Midbrain (tissue), 1 donor: Measurements from ENCODE around the gene TAF5L.
A peak's percentile ranks its signal among the peaks of the same experiment; 100 is the strongest.
"Not testable (repeated sequence)": the region's sequence is repeated elsewhere in the genome, so short reads cannot be mapped to it uniquely, and the experiment has no call there.

Source experiments
- DNase-seq: peaks from one replicate; lab custom pipeline; 2025; lab: John Stamatoyannopoulos, UW

Gene TAF5L

DNA sequence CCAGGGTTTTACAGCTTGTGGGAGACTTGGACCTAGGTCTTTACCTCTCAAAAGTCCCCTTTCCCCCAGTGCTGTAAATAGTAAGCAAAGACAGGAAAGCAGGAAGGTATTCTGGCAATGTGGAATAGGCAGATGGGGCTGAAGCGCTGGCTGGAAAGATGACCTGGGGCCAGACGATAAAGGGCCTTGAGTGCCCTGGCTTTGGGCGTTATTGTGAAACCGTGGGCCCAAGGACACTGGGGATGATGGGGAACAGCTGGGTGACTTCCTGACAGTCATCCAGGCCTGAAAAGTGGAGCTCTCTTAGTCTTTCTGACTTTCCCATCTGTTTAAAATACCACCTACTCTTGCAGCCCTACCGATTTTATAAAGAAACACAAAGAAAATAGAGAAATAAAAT is 16.5 kb upstream of the TAF5L start:
- no peak for DNase-seq

DNA sequence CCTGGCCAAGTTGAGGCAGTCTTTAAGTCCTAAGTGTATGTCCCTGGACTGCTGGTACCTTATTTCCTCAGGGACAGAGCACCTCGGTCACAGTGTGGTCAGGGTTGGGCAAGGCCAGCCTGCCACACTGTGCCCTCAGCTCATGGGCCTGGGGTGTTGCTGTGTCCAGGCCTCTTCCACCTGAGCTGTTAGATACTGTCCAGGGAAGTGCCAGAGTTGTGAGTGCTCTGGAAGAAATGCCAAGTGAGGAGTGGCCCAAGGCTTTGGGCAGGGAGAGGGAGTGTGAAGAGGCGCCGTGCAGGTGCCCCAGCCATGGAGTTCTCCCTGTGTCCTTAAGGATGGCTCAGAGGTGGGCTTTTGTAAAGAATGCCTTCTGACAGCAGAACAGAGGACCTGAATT is 15.4 kb upstream of the TAF5L start:
- no peak for DNase-seq

DNA sequence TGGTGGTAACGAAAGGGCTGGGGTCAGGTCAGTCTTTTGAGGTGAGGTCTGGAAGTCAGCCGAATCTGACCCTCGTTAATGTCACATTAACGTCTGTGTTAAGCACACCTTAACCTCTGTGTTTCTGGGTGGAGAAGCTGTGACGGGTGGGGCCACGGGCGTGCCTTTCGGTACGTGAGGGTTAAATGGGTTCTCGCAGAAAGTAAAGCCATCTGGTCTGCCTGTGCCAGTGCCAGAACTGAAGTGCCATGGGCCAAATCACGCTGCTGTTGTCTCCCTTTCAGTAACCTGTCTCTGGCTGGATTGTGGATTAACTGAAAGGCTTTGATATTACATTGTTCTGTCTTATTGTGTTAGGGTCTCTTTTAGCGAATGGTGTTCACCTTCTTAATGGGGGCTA is 14.5 kb upstream of the TAF5L start:
- DNase-seq, result no peak

- DNase-seq, result no peak
These were observed 11.8 kb upstream of the TAF5L start for GRCh38 chr1:229637746-229638145.

DNA sequence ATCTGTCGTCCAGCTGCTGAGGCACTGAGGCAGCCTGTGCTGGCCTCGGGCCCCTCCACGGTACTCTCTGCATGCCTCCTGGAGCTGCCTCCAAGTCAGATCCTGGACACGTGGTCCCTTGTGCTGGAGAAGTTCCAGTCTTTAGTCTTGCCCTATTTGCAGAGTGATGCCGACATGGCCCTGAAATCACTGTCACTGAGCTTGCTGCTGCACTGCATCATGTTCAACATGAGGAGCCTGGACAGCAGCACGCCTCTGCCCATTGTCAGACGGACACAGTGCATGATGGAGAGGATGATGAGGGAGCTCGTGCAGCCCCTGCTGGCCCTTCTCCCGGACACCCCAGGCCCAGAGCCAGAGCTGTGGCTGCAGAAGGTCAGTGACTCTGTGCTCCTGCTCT is 10.1 kb upstream of the TAF5L start:
- DNase-seq, result no peak

DNA sequence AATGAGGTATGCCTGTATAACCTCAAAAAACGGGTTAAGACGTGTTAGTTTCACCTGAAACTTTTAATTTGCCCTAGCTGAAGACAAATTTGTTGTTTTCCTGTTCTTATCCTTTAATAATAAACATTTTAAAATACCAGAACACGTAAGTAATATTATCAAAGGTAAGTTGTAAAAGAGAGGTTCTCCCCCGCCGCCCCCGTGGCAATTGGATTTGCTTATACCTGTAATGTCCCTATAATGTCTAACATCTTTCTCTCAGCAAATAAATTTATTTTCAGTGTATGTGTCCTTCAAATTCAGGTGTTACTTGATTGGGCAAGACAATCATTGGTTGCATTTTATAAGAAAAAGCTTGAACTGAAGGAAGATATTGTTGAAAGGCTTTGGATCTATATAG is 6.0 kb upstream of the TAF5L start:
- DNase-seq, result no peak

GRCh38 chr1:229631148-229631547 is 5.2 kb upstream of the TAF5L start:
- DNase-seq, result no peak

- DNase-seq, result no peak
These were observed 3.3 kb upstream of the TAF5L start for GRCh38 chr1:229629261-229629660.

GRCh38 chr1:229627003-229627402 is 1.1 kb upstream of the TAF5L start:
- DNase-seq, result no peak

DNA sequence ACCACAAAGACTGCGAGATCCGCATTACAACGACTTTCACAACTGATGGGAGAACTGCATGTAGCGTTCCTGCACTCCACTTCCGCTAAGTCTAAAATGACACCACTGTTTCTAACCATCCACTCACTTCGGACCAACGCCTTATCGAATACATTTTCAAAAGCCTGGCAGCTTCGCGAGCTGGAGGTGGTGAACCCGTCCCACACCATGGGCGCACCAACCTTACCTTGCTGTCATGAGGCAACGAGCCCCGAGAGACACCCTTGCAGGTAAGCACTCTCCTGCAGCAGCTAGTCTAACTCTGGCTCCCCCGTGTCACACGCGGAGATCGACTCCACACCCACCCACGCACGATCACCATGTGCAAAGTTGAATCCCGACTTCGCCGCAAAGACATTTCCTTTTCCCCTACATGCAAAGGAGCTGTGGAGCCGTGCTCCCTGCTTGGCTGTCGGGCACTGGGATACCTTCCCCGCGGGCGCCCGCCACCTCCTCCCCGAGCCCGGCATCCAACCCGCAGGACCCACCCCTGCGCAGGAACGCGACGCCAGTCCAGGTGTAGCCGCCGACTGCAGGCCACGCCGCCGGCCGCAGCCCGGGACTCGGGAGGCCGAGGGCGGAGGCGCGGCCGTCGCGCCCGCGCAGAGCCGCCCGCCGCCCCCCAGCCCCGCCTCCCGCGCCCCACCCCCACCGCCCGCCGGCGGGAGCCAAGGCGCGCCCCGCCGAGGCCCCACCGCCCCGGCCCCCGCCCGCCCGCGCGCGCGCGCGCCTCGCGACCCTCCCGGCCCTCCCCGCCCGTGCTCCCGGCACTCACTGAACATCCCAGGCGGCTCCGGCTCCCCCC is 629 bp downstream of the TAF5L start:
- peak; percentile 59 for DNase-seq

DNA sequence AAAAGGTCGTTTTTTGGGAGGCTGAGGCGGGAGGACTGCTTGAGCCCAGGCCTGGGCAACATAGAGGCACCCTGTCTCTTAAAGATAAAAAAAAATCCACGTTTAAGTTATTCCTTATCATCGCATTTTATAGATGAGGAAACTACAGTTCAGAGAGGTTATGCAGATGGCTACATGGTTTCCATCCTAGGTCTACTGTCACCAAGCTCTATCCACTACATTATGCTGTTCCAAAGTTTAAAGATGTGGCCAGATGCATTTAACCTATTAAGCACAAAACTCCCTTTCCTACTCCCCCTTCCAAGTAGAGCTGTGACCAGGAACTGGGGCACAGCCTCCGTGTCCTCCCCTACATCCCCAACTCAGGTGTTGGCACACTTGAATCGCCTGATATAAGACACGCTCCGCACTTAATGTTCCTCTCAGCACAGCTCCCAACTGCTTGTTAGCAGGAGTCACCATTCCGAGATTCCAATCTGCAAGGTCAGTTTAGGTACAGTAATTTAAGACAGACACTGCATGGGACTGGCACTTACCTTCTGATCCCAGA is 1.3 kb downstream of the TAF5L start:
- no peak for DNase-seq

DNA sequence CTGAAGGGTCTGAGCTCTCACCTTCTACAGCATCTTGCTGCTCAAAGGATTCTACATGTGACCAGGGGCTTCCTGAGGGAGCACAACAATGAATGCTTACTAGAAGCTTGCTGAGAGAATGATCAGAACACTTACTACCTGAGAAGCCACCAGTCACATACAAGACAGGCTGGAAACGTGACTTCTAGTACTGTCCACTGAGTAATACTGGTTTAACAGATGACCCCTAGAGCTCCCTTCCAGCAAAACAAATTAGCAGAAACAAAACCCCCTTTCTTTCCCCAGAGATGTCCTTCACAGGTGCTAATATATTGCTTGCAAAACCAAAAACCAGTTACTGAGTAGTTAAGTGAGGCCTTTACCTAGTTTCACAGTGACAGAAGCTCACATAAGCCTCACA is 2.1 kb downstream of the TAF5L start:
- no peak for DNase-seq

DNA sequence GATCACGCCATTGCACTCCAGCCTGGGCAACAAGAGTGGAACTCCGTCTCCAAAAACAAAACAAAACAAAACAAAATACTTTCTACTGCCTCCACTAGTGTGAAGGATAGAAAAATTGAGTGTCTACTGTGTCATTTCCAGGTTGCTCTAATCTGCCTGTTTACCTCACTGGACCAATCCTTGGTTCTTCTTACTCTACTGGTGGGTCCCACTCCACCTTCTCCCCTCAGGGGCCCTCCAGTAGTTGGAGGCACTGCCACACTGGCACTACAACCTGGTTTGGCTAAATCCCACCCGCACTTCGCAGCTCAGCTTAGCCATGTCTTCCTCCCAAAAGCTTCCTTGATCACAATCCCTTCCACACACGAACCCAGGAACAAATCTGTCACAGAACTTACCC is 2.7 kb downstream of the TAF5L start:
- no peak for DNase-seq

DNA sequence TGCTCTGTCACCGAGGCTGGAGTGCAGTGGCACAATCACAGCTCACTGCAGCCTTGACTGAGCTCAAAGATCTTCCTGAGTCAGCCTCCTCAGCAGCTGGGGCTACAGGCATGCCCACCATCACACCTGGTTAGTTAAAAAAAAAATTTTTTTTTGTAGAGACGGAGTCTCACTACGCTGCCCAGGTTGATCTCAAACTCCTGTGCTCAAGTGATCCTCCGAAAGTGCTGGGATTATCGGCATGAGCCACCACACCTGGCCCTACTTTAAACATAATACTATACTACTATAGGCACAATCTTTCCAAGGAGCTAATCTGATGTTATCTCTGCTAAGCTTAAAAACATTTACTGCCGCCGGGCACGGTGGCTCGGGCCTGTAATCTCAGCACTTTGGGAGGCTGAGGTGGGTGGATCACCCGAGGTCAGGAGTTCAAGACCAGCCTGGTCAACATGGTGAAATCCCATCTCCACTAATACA is 3.2 kb downstream of the TAF5L start:
- not testable (repeated sequence) for DNase-seq

DNA sequence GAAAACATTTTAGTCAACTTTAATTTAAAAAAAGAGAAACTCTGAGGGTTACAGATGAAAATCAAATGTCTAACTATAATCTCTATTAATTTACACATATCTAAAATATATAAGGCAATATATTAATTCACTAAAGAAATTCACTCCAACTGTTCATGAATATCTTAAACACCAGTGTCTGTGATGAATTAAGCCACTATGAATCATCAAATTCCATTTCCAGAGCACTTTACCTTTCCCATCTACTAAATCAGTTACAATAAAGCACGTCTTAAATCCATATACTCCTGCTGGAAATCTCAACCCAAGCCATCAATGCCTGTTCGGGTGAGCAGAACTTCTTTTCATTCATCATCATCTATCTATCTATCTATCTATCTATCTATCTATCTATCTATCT is 4.3 kb downstream of the TAF5L start:
- DNase-seq, result no peak

DNA sequence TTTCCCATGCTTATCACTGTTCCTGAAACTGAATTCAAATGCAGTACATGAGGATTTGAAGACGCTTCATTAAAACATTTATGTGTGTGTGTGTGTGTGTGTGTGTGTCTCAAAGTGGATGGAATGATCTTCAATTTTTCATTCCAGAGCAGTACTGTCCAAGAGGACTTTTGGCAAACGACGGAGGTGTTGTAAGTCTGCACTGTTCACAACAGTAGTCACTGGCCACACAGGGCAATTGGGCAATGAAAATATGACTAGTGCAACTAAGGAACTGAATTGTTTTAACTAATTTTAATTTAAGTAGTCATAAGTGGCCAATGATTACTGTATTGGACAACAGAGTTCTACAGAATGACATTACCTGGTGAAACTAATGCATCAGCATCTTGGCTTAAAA is 5.0 kb downstream of the TAF5L start:
- DNase-seq, result no peak

- no peak for DNase-seq
These were observed 6.3 kb downstream of the TAF5L start for GRCh38 chr1:229619614-229620013.

DNA sequence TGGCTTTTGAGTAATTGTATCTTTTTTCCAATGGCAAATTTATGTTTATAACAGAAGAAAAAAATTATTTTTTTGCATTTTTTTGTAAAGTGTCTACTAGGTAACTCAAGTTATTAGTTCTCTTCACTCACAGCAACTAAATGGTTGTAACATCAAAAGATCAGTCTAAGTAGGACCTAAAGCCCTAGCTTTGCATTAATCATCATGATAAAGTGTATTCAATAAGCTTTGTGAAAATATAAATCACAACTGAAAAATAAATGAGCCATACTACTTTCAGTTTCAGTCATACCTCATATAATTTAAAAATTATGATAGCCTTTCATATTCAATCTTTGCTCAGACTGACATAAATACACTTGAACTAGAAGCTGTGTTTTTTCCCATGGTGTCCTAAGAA is 6.9 kb downstream of the TAF5L start:
- no peak for DNase-seq

DNA sequence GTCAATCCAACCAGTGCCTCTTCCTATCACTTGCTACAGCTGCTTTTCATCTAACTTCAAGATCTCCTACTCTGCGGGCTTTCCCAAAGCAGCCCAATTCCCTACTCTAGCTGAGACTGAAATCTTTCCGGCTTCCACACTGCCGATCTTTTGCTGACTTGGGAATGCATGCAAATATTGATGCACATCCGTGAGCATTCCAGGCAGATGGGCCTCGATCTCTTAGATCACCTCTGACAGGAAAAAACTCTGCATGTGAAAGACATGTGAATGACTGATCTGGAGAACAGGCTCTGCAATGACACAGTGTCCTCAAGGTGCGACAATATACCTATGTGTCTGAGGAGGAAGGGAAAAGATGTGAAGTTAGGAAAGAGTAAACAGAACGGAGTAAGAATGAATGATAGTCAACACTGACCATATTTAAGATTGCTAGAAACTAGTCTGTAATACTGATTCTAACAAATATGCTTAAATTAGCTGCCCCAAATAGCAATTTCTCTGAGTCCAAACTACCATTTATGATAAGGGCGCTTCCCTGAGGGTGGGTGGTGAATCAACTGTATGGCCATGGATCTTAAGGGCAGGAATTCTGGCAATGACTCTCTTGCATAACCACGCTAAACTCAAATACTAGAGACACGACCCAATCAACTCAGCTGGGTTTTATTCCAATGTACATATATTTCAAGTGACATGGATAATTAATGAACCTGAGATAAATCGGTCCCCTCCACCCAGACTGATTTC is 8.4 kb downstream of the TAF5L start:
- no peak for DNase-seq

DNA sequence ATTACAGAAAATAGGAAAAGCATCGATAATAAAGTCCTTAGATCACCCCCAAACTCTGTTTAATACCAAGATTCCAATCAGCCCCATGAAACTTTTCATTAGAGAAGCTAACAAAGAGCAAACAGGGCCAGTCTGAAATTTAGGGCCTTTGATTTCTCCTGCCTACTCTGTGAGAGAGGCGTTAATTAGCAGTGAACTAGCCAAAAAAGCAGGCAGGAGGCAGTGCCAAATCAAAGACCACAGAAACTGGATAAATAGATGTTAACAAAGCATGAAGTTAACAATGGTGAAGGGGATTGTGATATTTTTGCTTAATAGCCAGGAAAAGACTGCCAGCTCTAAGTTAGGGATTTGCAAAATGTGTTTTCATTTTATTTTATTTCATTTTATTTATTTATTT is 11.2 kb downstream of the TAF5L start:
- no peak for DNase-seq

GRCh38 chr1:229613938-229614337 is 12.0 kb downstream of the TAF5L start:
- DNase-seq, result no peak

DNA sequence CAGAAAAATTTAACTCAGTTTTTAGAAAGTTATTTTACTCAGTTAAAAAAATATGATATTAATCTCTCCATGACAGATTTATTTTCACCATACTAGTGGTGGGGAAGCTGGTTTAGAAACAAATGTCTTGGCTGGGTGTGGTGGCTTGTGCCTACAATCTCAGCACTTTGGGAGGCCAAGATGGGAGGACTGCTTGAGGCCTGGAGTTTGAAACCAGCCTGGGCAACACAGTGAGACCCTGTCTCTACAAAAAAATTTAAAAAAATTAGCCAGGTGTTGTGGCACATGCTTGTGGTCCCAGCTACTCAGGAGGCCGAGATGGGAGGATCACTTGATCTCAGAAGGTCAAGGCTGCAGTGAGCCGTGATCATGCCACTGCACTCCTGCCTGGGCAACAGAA is 17.3 kb downstream of the TAF5L start:
- DNase-seq, result no peak

DNA sequence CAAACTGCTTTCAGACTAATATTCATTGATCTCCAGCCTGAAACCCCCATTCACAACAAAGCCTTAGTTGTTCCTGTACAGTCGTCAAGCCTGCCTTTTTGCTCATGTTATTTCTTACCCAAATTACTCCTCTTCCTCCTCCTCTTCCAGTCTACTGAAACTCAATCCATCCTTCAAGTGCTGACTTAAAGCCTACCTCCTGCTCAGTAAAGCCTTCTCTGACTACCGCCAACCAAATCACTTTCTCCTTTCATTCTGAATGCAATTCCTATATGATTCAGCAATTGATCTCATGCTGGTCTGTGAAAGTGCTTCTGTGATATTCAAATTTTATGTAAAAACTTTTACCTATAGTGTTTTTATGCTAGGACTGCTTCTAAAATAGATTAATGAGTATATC is 18.6 kb downstream of the TAF5L start:
- no peak for DNase-seq
